Tibial artery (tissue), 4 donors: ENCODE results near the gene SLU7.

ENCODE experiments used
- DNase-seq, 2 donors: peaks; one replicate each; pipeline ENCODE4 v3.0.0-alpha.2; 2019
- H3K27ac ChIP-seq, 2 donors: fragments of 200-600 bp; sonication (generic) in 1 of 2; 1 replicate in 1 of 2; 2 replicates in 1 of 2; pipeline ENCODE4 v1.5.1; 2018 to 2019; ENCODE audit warnings: mild to moderate bottlenecking in 1 of 2
- H3K27me3 ChIP-seq, 2 donors: fragments of 200-600 bp; sonication (generic) in 1 of 2; one replicate each; pipeline versions ENCODE4 v1.5.1 to v1.6.0; 2016 to 2019
- H3K36me3 ChIP-seq, 3 donors: fragments of 200-600 bp; sonication (generic) in 2 of 3; one replicate each; pipeline ENCODE4 v1.5.1; 2016 to 2019; ENCODE audit warnings: mild to moderate bottlenecking in 2 of 3
- H3K4me1 ChIP-seq, 4 donors: fragments of 200-600 bp; sonication (generic) in 2 of 4; 1 replicate in 3 of 4; 2 replicates in 1 of 4; pipeline ENCODE4 v1.5.1; 2016 to 2019
- H3K4me3 ChIP-seq, 2 donors: fragments of 200-600 bp; sonication (generic) in 1 of 2; 1 replicate in 1 of 2; 2 replicates in 1 of 2; pipeline ENCODE4 v1.5.1; 2018 to 2019; ENCODE audit warnings: mild to moderate bottlenecking in 2 of 2
- H3K9me3 ChIP-seq, 3 donors: fragments of 200-600 bp; sonication (generic) in 1 of 3; one replicate each; pipeline ENCODE4 v1.5.1; 2016 to 2019
- CTCF ChIP-seq, 2 experiments: fragments of 200-600 bp in 1 of 2; fragments of 450-650 bp in 1 of 2; IDR thresholded peaks; one replicate each; pipeline ENCODE4 v1.5.1; 2017 to 2019; ENCODE audit warnings: antibody characterized with exemption in 2 of 2, mild to moderate bottlenecking in 1 of 2, moderate library complexity in 1 of 2
- intact Hi-C: fragments of 100-400 bp; cut with DNase I; formaldehyde crosslinking; loops from one replicate; pipeline ENCODE4 v1.15.0; 2023; ENCODE audit warnings: low total_unique reads

The SLU7 gene

GRCh38 chr5:160464466-160464797, 45.6 kb upstream of the SLU7 start:
- Histone ChIP-seq H3K36me3 (no peaks in the 10 kb centered on the region), H3K9me3 (no peaks in the 10 kb centered on the region), H3K4me1 (peaks cover 3 to 22% (median 17%) of the 10 kb centered on the region in 4 donors), H3K27me3 (no peaks in the 10 kb centered on the region), H3K4me3 (no peak overlapping the region), H3K27ac (no peak overlapping the region)
- no peak for DNase-seq
- intact Hi-C loops = no loop called here
- TF ChIP-seq CTCF (IDR thresholded peaks at IDR 0.05) = no peak

DNA sequence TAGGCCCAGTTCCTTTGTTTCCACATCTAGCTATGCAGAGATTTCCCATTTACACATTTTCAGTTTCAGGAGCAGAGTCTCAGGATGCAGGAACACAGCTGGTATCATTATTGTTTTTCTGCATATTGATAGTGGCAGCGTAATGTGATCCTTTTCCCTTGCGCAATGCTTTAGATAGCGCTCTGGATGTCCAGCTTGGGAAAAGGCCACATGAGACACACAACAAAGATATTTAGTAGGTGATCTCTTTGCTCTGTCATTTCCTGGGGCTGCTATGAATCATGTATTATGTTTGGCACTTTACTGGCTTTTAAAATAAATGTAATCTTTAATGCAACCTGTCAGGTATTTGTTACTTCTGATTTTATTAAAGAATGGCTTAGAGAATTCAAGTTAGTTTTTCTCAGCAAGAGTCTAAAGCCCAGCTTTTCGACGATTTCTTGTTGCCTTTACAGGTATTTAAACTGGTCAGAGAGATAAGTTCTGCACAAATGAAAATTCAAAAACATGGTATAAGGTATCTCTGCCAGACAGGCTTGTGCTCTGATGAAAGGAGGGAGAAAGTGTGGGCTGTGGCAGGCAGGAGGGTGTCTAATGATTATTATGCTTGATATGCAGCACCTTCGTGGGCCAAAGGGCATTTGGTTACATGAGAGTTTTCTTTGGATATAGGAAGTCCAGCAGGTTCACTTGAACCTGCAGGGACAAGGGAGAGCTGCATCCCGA, 45.0 kb upstream of the SLU7 start:
- Histone ChIP-seq H3K9me3 (no peaks in the 10 kb centered on the region), H3K4me1 (peaks cover 3 to 22% (median 17%) of the 10 kb centered on the region in 4 donors), H3K36me3 (no peaks in the 10 kb centered on the region), H3K27ac (no peak overlapping the region), H3K27me3 (no peaks in the 10 kb centered on the region), H3K4me3 (no peak overlapping the region)
- no peak for TF ChIP-seq CTCF (IDR thresholded peaks at IDR 0.05)
- intact Hi-C loops = no loop called here
- DNase-seq = no peak

DNA sequence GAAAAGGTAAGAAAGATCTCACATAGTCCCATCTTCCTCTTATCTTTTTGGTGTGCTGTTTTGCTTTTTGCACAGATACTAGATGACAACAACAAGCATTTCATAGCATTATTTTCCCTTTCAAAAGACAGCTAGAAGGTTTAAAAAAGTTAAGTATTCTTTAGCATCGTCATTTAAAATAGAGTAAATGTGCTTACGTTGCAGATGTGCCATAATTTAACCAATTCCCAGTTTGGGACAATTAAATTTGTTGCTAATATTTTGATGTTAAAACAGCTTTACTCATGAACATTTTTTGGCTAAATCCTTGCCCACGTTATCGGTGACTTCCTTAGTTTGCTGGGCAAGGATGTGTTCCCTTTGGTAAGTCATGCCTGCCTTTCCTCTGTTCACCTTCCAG, 44.3 kb upstream of the SLU7 start:
- Histone ChIP-seq H3K27me3 (no peaks in the 10 kb centered on the region), H3K4me1 (peaks cover 3 to 21% (median 17%) of the 10 kb centered on the region in 4 donors), H3K36me3 (no peaks in the 10 kb centered on the region), H3K4me3 (no peak overlapping the region), H3K9me3 (no peaks in the 10 kb centered on the region), H3K27ac (no peak overlapping the region)
- TF ChIP-seq CTCF (IDR thresholded peaks at IDR 0.05) = no peak
- no peak for DNase-seq
- intact Hi-C loops = no loop called here

DNA sequence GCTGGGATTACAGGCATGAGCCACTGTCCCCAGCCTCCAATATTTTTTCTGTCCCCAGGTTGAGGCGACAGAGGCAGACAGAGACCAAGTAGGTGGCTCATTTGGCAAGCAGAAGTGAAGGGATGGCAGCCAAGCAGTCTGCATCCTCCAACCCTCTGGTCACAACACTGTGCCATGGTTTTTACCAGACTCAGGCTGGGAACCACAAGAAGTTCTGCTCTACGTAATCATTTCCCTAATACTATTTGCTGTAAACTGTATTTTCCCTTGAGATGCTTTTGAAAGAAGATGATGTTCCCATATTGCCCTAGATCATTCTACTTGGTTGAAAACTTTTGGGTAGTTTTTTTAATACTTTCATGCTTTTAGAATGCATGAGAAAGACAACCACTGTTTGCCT, 43.3 kb upstream of the SLU7 start:
- no peak for TF ChIP-seq CTCF (IDR thresholded peaks at IDR 0.05)

DNA sequence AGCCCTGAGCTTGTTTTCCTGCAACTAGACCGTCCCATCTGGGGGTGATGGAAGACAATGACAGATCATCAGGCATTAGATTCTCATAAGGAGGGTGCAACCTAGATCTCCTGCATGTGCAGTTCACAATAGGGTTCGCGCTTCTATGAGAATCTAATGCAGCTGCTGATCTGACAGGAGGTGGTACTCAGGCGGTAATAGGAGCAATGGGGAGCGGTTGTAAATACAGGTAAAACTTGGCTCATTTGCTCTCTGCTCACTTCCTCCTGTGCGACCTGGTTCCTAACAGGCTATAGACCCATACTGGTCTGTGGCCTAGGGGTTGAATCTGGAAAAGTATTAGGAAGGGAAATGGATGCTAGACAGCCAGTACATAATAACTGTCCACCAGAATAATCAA, 42.5 kb upstream of the SLU7 start:
- H3K9me3 ChIP-seq = no peaks in the 10 kb centered on the region
- DNase-seq = no peak
- no peak for TF ChIP-seq CTCF (IDR thresholded peaks at IDR 0.05)
- no peak overlapping the region for H3K27ac ChIP-seq
- no peaks in the 10 kb centered on the region for H3K36me3 ChIP-seq
- peaks cover 0 to 4% of the 10 kb centered on the region in 2 donors for H3K27me3 ChIP-seq
- intact Hi-C loops = no loop called here
- no peak overlapping the region for H3K4me3 ChIP-seq
- H3K4me1 ChIP-seq = peaks cover 0 to 3% (median 2%) of the 10 kb centered on the region in 4 donors

More for the DNA sequence above, 43.3 kb upstream of the SLU7 start:
- DNase-seq = no peak
- Histone ChIP-seq H3K36me3 (no peaks in the 10 kb centered on the region), H3K9me3 (no peaks in the 10 kb centered on the region), H3K4me3 (no peak overlapping the region), H3K27ac (no peak overlapping the region), H3K4me1 (peaks cover 3 to 11% (median 7%) of the 10 kb centered on the region in 4 donors), H3K27me3 (no peaks in the 10 kb centered on the region)
- intact Hi-C loops = no loop called here
